A673 (cell line): Measurements from ENCODE around the gene MT1G.

Experiments
- CTCF ChIP-seq: fragments of 300-800, 200-600 bp; sonication (generic); conservative IDR thresholded peaks from 2 replicates; pipeline ENCODE4 v1.5.1; 2017; ENCODE audit warnings: low read depth, mild to moderate bottlenecking, antibody characterized with exemption, low read length, moderate library complexity, mixed read lengths
- EZH2 ChIP-seq: fragments of 200-600 bp; sonication (generic); IDR thresholded peaks from 2 replicates; pipeline ENCODE4 v1.6.1; 2017; ENCODE audit warnings: borderline replicate concordance, low read depth, mild to moderate bottlenecking, mixed read lengths, antibody characterized with exemption, low read length; ENCODE audit not compliant: poor library complexity, severe bottlenecking

- TF ChIP-seq CTCF (no peak), EZH2 (no peak)
Observed at GRCh38 chr16:56639045-56639444, 28.8 kb downstream of the MT1G start.
